ENCODE results near the gene SBF1.

SBF1 gene

DNA sequence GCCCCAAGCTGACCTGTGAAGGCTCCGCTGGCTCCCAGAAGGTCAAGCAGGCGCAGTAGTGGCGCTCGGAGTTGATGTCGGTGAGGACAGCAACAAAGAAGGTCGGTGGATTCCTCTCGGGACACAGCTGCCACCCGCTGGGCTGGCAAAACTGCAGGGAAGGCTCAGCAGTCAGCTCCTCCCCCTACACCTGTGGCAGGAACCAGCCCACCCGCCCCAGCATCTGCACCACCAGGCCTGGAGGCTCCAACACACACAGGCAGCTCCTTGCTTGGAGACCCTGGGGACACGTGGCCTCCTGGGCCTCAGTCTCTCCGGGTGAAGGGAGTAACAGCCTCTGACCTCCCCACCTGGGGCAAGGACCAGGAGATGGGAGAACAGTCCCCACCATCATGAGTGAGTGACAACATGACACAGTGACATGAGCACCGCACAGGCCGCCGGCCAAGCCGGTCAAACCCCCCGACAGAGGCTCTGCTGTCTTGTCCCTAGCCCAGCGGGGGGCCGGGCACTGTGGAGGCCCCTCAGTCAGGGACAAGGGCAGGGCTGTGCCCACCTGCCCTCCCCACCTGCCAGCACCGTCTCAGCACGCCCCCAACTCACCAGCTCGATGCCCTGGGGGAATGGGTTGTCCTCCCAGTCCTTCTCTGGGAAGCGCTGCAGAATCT lies 6.9 kb downstream of the SBF1 start:
- no peak for DNase-seq (ENCODE audit: low read depth)

DNA sequence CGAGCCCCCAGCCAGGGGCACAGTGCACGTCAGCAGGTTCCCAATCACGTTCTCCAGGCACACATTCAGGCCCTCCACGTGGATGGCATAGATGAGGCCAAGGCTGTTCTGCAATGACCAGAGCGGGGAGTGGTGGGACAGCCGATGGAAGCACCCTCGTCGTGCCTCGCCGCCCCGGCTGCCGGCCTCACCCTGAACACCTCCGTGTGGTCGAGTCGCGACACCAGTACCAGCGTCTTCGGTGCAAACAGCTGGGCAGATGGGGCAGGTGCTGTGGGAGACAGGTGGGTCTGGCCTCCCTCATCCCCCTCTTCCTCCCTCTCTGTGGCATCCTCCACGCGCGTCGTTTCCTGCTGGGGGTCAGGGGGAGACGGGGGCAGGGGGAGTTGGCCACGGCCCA lies 7.5 kb downstream of the SBF1 start:
- no peak for DNase-seq (ENCODE audit: low read depth)

DNA sequence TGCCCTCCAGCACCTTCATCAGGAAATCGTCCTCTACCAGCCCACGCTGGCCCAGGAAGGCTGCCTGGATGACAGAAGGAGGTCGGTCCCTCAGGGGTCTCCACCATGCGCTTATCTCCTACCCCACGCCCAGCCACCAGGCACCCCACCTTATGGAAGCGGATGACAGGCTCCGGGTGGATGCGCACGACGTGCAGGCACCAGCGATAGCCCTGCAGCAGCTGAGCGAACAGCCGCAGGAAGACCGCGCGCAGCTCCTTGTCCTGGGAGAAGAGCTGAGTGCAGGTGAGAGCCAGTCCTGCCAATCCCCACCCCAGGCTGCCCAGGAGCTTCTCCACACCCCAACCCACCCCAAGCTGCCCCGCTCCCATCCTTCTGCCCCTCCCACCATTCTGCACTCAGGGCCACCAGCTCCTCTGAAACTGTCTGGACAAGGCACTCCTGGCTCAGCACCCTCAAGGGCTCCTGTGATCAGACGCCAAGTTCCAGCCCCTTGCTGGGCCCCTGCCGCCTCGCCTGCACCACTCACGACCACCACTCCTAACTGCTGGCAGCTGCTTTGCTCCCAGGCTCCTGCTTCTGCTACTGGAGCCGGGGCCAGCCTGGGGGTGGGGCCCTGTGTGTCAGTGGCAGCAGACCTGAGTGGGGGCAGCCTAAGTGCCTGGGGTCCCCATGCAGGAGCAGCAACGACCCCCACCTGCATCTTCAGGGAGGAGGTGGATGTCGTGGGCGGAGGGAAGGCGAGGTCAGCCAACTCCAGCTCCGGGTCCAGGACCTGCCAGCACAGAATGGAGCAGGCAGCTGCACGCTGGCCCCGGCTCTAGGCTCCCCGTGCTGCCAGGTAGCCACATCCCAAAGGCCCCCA lies 9.5 kb downstream of the SBF1 start:
- no peak for DNase-seq (ENCODE audit: low read depth)

DNA sequence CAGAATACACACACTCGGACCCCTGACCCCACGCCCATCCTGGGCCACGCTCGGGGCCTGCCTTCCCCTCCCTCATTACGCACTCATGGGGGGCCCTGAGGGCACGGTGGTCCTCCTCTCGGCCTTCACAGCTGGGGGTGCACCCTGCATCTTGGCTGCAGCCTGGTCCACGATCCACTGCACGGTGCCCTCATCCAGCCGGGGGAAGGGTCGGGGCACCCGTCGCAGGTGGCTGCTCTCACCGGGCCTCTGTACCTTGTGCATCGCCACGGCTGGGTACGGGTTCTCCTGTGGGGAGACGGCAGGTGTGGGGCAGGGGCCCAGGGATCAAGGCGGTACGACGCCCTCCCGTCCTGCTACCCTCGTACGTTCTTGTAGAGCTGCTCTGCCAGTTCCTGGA lies 10.4 kb downstream of the SBF1 start:
- no peak for DNase-seq (ENCODE audit: low read depth)

DNA sequence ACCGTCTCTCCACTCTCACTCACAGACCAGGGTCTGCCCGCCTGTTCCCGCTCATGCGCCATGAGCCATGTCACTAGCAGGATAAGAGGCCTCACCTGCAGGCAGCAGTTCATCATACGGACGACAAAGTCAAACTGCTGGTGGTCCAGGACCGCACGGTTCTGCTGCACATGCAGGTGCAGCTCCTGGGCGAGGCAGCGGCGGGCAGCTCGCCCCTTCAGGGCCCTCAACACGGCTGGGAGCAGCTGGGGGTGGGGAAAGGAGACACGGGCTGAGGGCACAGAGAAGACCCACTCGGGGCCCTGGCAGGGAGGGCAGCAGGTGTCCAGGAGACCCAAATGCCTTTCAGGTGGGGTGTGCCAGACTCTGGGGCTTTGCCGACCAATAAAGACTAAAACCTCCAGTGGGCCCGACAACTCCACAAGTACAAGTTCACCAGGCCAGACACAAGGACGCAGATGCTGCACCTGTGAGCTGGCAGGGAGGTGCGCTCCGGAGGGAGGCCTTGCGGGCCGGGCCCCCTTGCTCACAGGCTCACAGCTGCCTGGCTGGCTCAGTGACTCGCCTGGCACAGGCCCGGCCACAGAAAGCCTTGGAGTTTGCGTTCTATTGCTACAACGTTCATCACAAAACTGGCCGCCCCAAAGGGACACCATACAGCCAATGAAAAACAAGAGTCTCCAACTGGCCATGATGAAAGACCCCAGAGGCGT lies 11.5 kb downstream of the SBF1 start:
- no peak for DNase-seq (ENCODE audit: low read depth)

DNA sequence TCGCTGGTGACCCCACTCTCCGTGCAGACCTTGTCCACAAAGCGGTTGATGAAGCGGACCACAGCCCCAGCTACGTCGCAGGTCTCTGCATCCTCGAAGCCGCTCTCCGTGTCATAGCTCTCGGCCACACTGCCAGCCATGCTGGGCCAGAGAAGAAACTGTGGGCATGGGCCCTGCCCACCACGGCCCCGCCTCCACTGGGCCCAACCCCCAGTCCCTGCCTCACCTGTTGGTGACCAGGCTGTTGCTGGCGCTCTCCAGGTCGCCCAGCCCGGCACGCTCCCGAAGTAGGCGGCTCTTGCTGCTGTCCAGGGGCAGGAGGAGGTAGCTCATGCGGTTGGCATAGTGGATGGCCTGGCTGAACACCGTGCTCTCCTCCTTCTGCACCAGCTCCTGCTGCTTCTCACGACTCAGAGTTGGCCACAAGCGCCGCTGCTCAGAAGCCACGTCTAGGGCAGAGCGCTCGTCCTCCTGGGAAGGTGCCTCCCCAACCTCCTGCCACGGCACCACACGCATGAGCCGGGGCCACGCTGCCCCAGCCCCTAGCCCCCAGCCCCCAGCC lies 12.8 kb downstream of the SBF1 start:
- no peak for DNase-seq (ENCODE audit: low read depth)

DNA sequence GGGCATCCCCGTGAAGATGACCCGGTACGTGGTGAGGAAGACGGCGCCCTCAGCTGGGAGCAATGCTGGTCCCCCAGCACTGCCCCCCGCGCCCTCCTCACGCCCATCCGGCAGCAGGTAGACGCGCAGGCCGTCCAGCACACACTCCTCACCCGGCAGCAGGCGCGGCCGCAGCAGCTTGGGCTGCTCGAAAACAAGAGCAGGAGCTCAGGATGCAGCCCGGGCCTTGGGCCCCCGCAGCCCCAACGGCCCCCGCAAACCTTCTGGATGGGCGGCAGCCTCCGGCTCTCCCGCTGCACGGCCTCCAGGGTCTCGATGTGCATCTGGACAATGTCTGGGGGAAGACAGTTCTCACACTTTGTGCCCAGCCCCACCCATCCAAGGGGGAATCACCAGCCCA lies 13.3 kb downstream of the SBF1 start:
- DNase-seq (ENCODE audit: low read depth) = no peak

DNA sequence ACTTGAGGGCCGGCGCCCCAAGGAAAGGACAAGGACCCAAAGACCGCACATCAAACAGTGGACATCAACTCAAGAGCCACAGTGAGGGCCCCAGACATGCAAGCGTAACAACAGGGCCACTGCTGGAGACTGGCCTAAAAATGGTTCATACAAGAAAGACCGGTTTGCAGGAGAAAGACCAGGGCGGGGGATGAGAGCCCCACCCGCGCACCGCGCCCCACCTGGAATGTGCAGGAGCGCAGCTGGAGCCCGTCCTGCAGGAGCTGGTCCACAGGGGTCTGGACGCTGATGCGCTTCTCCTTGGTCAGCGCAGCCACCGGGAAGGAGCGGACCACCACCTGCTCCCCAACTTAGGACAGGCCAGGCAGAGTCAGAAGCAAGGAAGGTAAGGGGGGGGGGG lies 13.9 kb downstream of the SBF1 start:
- DNase-seq (ENCODE audit: low read depth) = no peak

DNA sequence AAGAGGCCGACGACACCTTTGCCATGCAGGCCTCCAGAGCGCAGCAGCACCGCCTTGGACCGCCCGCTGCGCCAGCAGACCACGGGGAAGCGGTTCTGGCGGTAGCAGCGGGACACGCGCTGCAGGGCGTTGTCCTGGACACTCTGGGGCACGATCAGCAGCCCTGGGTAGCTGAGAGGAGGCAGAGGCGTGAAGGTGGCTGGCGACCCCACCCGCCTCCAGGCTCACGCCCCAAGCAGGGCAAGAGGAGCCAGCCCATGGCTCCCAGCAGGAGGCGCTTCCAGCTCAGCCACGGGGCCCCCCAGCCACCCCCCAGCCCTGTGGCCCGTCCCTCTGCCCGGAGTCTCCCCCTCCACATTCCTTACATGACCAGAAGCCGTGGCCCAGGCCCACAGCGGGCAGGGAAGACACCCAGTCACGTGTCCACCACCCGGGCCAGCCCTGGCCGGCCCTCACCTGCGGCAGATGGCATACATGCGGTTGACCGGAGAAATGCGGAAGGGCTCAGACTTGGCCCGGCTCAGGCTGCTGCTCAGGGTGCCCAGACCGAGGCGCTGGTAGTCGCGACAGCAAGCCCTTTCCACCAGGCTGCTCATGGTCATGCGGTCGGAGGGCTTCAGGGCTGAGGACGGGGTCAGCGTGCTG lies 15.2 kb downstream of the SBF1 start:
- no peak for DNase-seq (ENCODE audit: low read depth)

DNA sequence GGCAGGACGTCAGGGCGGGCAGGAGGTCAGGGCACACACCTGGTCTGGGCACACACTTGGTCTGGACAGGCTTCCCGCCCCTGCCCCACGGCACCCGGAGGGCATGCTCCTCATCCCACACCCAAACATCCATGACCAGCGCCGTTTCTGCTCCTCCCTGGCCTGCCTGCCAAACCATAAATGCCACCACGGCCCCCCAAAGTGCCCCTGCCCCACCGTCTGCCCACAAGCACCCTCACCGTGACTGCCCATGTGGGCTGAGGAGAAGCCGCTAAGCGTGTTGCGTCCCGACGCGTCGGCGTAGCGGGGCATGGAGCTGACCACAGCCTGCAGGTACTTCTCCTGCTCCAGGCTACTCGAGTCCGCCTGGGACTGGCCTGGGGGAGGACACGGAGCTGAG lies 15.8 kb downstream of the SBF1 start:
- DNase-seq (ENCODE audit: low read depth) = no peak

DNA sequence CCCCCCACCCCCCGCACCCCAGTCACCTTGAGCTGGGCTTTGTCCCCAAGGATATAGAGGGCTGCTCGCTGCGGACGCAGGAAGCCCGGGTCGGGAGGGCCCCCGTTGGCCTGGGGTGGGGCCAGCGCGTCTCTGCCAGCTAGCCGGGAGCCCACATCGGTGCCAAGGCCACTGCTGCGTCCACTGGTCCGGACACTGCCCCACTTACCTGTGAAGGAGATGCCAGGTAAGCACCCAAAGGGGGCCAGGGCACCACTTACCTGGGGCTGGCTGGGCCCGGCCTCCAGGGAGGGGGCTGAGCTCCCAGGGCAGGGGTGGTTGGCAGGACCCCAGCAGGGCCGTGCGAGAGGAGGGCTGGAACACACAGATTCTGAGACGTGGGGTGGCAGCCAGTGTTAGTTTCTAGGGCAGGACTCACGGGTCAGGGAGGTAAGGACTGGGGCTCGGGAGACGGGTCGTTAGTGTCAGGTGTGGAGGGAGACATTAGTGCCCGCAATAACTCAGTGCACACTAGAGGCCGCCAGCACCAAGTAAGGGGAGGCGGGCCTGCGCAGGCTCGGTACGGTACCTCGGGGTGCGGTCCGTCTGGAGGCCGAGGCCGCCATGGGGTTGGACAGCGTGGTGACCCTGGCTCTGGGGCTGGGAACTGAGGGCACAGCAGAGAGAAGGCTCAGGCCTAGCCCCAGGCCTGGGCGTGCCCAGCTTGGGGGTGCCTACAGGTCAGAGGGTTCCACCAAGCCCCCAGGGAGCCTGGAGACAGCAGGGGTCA lies 18.2 kb downstream of the SBF1 start:
- no peak for DNase-seq (ENCODE audit: low read depth)

DNA sequence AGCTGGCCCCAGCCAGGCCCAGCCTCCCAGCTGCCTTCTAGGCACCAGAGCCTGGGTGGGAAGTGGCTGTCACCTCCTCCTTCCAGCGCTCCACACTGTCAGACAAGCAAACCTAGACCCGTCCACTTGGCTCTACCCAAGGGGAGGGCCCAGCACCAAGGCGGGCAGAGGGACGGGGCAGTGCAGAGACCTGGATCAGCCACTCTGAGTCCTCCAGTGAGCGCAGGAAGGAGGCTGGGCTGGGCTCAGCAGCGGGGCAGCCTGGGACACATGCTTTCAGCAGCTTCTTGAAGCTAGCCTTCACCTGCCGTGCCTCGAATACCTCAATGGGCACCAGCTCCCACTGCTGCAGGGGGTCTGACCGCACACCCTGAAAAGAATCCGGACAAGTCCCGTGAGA lies 18.8 kb downstream of the SBF1 start:
- DNase-seq (ENCODE audit: low read depth) = no peak

DNA sequence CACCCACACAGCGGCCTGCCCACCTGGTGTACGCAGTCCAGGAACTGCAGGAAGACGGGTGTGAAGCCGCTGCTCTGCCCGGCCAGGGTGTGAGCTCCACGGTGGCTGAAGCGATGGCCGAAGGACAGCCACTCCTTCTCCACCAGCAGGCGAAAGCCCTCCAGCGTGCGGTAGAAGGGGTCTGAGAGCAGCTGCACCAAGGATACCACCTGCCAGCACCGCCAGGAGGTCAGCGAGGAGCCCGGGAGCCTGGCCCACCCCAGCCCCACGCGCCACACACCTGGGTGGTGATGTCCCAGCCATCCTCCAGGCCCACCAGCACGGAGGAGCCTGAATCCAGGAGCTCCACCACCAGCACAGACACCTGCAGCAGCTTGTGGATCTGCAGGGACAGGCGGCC lies 19.6 kb downstream of the SBF1 start:
- no peak for DNase-seq (ENCODE audit: low read depth)

DNA sequence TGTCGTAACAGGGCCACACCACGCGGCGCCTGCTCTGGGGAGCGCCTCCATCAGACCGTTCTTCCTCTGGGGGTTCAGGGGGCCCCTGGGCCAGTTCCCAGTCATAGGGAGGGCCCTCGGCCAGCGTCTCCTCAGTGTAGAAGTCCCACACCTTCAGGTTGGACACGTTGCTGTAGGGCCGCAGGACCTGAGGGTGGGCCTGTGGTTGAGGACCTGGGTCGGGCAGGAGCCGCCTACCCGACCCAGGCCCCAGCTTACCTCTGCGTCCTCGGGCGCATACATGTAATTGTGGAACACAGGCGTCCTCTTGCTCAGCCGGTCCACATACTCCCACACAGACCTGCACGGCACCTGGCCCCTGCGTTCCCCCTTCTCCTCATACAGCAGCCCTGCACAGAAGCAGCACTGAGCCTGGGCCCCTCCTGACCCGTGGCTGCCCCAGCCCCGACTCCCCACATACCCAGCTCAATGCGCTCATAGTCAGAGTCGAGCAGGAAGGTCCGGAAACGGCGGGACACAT lies 20.2 kb downstream of the SBF1 start:
- no peak for DNase-seq (ENCODE audit: low read depth)

DNA sequence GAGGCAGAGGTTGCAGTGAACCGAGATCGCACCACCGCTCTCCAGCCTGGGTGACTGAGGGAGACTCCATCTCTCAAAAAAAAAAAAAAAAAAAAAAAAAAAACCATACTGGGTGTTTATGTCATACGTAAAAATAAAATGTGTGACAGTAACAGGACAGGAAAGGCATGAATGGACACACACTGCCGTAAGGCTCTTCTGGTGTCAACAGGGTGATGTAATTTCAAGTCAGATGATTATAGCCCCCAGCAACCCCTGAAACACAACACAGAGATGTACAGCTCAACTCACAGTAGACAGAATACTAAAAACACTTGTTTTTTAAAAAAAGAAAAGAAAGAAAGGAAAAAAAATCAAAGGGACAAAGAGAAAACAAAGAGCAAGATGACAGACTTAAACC lies 22.2 kb downstream of the SBF1 start:
- DNase-seq (ENCODE audit: low read depth) = no peak

DNA sequence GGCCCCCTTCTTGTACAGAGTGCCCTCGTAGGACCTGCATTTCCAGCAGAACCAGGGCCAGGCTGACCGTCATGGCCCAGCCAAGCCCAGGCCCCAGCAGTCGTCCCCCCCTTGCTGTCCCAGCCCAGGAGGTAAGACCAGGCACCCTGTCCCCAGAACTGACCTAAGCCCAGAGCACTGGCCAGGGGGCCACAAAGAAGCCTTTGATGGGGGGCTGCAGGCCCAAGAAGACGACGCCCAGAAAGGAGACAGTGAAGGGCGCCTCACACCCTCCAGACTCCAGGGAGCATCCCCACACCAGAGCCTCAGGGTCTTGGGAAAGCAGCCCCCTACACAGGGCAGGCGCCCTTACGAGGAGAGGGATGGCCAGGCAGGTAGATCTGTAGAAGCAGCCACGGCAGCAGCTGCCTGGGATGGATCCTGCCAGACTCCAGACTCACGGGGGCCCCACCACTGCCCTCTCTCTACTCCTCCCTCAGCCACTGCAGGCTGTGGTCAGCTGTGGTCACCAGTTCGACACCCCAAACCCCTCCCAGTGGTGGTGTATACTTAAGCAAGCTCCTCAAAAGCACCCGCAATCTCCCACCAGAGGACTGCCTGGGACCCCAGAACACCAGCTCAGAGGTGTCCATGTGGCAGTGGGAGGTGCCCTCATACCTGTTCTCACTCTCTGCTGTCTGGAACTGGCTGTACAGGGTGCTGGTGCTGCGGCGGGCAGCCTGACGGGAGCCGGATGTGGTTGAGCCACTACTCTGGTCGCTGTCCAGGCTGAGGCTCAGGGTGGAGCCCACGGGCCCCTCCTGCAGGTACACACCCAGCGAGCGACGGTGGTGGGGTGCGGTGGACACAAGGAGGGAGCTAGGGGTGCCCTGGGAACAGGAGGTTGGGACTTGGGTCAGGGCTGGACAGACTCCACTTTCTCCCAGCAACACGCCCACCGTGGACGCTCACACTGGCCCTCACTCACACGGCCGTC lies 27.0 kb downstream of the SBF1 start:
- no peak for DNase-seq (ENCODE audit: low read depth)

DNA sequence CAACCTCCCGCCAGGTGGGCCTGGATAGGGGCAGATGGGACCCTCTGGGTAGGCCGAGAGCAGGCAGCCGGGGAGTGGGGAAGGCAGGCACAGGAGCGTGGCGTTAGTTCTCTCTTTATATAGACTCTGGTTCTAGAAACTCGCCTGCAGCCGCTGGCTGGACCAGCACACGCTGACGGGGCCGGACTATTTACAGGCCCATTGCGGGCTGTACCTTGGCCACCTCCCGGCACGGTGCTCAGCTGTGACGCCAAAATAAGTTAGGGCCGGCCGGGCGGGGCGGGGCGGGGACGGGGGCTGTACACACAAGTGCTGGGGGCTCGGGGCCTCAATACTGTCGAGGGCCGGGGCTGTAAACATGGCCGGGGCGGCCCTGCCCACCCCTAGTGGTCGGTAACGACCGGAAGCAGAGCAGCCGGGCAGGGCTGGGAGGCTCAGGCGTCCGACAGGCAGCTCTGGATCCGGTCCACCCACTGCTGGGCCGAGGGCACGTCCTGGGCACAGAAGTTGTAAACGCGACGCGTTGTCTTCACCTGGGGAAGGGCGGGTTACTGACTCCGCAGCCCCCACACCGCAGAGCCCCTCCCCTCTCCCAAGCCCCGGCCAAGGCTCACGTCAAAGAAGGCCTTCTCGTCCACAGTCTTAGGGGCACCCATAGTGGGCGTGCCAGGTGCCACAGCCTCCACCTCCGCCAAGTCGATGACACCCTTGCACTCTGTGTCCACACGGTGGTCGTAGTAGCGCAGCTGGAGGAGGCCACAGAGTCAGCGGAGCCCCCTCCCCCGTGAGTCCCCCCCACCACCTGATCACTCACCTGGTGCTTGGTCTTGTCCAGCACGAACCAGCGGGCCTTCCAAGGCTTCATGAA lies 27.9 kb downstream of the SBF1 start:
- DNase-seq (ENCODE audit: low read depth) = no peak

DNA sequence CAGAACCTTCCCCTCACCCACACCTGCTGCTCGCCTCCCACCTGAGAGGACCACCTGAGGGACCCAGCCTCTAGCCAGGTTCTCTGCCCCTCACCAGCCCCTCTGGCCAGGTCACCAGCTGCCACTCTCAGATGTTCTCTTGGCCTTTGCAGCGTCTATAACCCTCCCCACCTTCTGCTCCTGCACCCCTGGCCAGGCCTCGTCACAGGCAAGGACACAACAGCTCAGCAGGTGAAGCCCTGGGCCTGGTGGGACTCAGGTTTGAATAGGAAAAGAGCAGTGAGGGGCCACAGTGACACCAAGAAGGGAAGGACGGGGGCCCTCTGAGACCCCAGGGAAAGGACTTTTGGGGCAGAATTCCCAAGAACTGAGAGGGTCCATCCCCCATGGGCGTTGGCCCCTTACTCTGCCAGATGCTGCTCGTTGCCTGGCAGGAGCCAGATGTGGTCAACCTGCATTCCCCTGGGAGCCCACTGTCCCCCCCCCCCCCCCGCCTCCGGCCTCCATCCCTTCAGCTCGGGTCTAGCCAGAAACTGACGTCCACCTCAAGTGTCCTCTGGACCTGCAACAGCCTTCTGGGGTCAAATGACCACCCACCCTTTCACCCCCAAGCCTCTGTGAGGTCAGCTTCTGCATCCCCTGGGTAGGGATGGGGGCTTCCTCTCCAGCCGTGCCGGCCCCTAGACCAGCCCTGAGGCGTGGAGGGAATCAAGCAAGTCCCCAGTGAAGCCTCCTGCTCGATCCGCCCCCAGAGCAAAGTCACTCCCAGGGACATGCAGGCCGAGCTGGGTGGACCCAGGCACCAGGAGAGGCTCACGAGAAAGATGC lies 28.7 kb downstream of the SBF1 start:
- no peak for DNase-seq (ENCODE audit: low read depth)
